SK-N-SH treated with all-trans-retinoic acid at 6 μM for 48 hours (cell line): ENCODE results near the gene TH.

Source experiments
- ATAC-seq: fragments of 200-7000 bp; cut with Tn5 transposase; 3 replicates; pipeline ENCODE4 v1.9.1; 2020; ENCODE audit warnings: mild to moderate bottlenecking, moderate library complexity
- ARNTL ChIP-seq: fragments of 450-650 bp; formaldehyde crosslinking; IDR thresholded peaks from 2 replicates; pipeline ENCODE4 v1.5.0; 2020; ENCODE audit warnings: low read depth, mild to moderate bottlenecking, moderate library complexity, borderline replicate concordance
- CSDC2 ChIP-seq: fragments of 250-450 bp; sonication (Bioruptor Pico); IDR thresholded peaks from 2 replicates; pipeline ENCODE4 v1.5.0; 2020; ENCODE audit warnings: mild to moderate bottlenecking, moderate library complexity
- CSRNP3 ChIP-seq: fragments of 250-450 bp; sonication (Bioruptor Pico); IDR thresholded peaks from 2 replicates; pipeline ENCODE4 v1.5.1; 2021; ENCODE audit warnings: mild to moderate bottlenecking, moderate library complexity
- ESRRG ChIP-seq: fragments of 250-450 bp; sonication (Bioruptor Pico); IDR thresholded peaks from 2 replicates; pipeline ENCODE4 v1.6.1; 2021; ENCODE audit warnings: mild to moderate bottlenecking
- GLIS3 ChIP-seq: fragments of 250-450 bp; sonication (Bioruptor Pico); IDR thresholded peaks from 2 replicates; pipeline ENCODE4 v1.5.0; 2020; ENCODE audit warnings: mild to moderate bottlenecking, moderate library complexity
- ISL1 ChIP-seq: fragments of 250-450 bp; sonication (Bioruptor Pico); IDR thresholded peaks from 2 replicates; pipeline ENCODE4 v2.1.2; 2022; ENCODE audit warnings: mild to moderate bottlenecking, moderate library complexity
- OSR1 ChIP-seq: fragments of 250-450 bp; sonication (Bioruptor Pico); IDR thresholded peaks from 2 replicates; pipeline ENCODE4 v1.8.0; 2022; ENCODE audit warnings: moderate library complexity, mild to moderate bottlenecking, inconsistent platforms
- PATZ1 ChIP-seq: fragments of 250-450 bp; sonication (Bioruptor Pico); IDR thresholded peaks from 2 replicates; pipeline ENCODE4 v1.8.0; 2020; ENCODE audit warnings: mild to moderate bottlenecking, moderate library complexity, borderline replicate concordance
- POU6F1 ChIP-seq: fragments of 250-450 bp; sonication (Bioruptor Pico); IDR thresholded peaks from 2 replicates; pipeline ENCODE4 v1.8.0; 2021; ENCODE audit warnings: low read depth, mild to moderate bottlenecking, moderate library complexity, borderline replicate concordance
- PPARA ChIP-seq: fragments of 250-450 bp; sonication (Bioruptor Pico); IDR thresholded peaks from 2 replicates; pipeline ENCODE4 v1.5.0; 2020; ENCODE audit warnings: mild to moderate bottlenecking, borderline replicate concordance
- RARB ChIP-seq: fragments of 250-450 bp; sonication (Bioruptor Pico); IDR thresholded peaks from 2 replicates; pipeline ENCODE4 v1.8.0; 2021; ENCODE audit warnings: mild to moderate bottlenecking, moderate library complexity
- SNAI2 ChIP-seq: fragments of 250-450 bp; sonication (Bioruptor Pico); IDR thresholded peaks from 2 replicates; pipeline ENCODE4 v1.5.0; 2020; ENCODE audit warnings: mild to moderate bottlenecking, moderate library complexity
- TCF4 ChIP-seq: fragments of 250-450 bp; sonication (Bioruptor Pico); IDR thresholded peaks from 2 replicates; pipeline ENCODE4 v1.8.0; 2021; ENCODE audit warnings: mild to moderate bottlenecking, moderate library complexity, borderline replicate concordance
- TOX ChIP-seq: fragments of 250-450 bp; sonication (Bioruptor Pico); IDR thresholded peaks from 2 replicates; pipeline ENCODE4 v1.8.0; 2021; ENCODE audit warnings: mild to moderate bottlenecking, moderate library complexity, borderline replicate concordance
- TSHZ2 ChIP-seq: fragments of 250-450 bp; sonication (Bioruptor Pico); IDR thresholded peaks from 2 replicates; pipeline ENCODE4 v1.5.0; 2020; ENCODE audit warnings: mild to moderate bottlenecking, moderate library complexity
- ZC3H10 ChIP-seq: fragments of 250-450 bp; sonication (Bioruptor Pico); IDR thresholded peaks from 2 replicates; pipeline ENCODE4 v1.5.1; 2021; ENCODE audit warnings: mild to moderate bottlenecking, moderate library complexity
- ZFP3 ChIP-seq: fragments of 250-450 bp; sonication (Bioruptor Pico); IDR thresholded peaks from 2 replicates; pipeline ENCODE4 v1.5.0; 2020; ENCODE audit warnings: mild to moderate bottlenecking, moderate library complexity
- ZFP30 ChIP-seq: fragments of 450-650 bp; formaldehyde crosslinking; IDR thresholded peaks from 2 replicates; pipeline ENCODE4 v1.5.0; 2022; ENCODE audit warnings: mild to moderate bottlenecking, moderate library complexity
- ZNF565 ChIP-seq: fragments of 450-650 bp; formaldehyde crosslinking; conservative IDR thresholded peaks from 2 replicates; pipeline ENCODE4 v1.5.0; 2020; ENCODE audit warnings: low read depth, mild to moderate bottlenecking, moderate library complexity
- ZNF70 ChIP-seq: fragments of 450-650 bp; formaldehyde crosslinking; IDR thresholded peaks from 2 replicates; pipeline ENCODE4 v1.5.0; 2020; ENCODE audit warnings: mild to moderate bottlenecking, moderate library complexity
- ZNF8 ChIP-seq: fragments of 450-650 bp; formaldehyde crosslinking; IDR thresholded peaks from 2 replicates; pipeline ENCODE4 v1.5.0; 2020; ENCODE audit warnings: mild to moderate bottlenecking, moderate library complexity
- TF ChIP-seq, protein P1 (sequence below): fragments of 250-450 bp; sonication (Bioruptor Pico); IDR thresholded peaks from 2 replicates; pipeline ENCODE4 v1.5.1; 2020; ENCODE audit warnings: low read depth, mild to moderate bottlenecking, moderate library complexity

TH gene

GRCh38 chr11:2166091-2166851, 5.3 kb downstream of the TH start:
- no peak for TF ChIP-seq CSRNP3
- TF ChIP-seq SNAI2 (CRISPR knock-in tag) = no peak
- no peak for TF ChIP-seq TOX (CRISPR knock-in tag)
- no peak for TF ChIP-seq ZNF565 (CRISPR knock-in tag)
- no peak for TF ChIP-seq ARNTL
- TF ChIP-seq TCF4 (CRISPR knock-in tag) = no peak
- TF ChIP-seq GLIS3 (CRISPR knock-in tag) = no peak
- TF ChIP-seq ZC3H10 (CRISPR knock-in tag) = no peak
- TF ChIP-seq RARB (CRISPR knock-in tag) = no peak
- TF ChIP-seq PATZ1 = no peak
- TF ChIP-seq POU6F1 (CRISPR knock-in tag) = no peak
- no peak for TF ChIP-seq ZFP30 (CRISPR knock-in tag)
- no peak for ATAC-seq

DNA sequence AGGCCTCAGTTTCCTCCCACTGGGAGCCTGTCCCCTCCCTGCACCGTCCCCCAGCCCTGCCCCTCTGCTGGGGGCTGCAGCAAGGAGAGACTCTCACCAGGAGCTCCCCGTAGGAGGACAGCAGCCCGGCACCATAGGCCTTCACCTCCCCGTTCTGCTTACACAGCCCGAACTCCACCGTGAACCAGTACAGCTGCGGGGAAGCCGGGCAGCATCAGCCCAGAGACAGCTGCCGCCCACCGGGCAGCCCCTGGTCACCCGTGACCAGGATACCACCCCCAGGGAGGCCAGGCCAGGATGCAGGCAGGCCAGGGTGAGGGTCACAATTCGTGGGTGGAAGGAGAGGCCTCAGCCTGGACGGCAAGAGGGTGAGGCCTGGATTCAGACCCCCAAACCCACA, 6.0 kb downstream of the TH start:
- ATAC-seq = no peak
- TF ChIP-seq ISL1 (CRISPR knock-in tag) (no peak), SNAI2 (CRISPR knock-in tag) (no peak), CSDC2 (CRISPR knock-in tag) (no peak), PPARA (CRISPR knock-in tag) (no peak), ZNF70 (CRISPR knock-in tag) (no peak), PATZ1 (no peak), ESRRG (CRISPR knock-in tag) (no peak), TOX (CRISPR knock-in tag) (no peak), GLIS3 (CRISPR knock-in tag) (no peak), ZC3H10 (CRISPR knock-in tag) (no peak), ZFP30 (CRISPR knock-in tag) (no peak), ZNF565 (CRISPR knock-in tag) (no peak), ZNF8 (no peak)

DNA sequence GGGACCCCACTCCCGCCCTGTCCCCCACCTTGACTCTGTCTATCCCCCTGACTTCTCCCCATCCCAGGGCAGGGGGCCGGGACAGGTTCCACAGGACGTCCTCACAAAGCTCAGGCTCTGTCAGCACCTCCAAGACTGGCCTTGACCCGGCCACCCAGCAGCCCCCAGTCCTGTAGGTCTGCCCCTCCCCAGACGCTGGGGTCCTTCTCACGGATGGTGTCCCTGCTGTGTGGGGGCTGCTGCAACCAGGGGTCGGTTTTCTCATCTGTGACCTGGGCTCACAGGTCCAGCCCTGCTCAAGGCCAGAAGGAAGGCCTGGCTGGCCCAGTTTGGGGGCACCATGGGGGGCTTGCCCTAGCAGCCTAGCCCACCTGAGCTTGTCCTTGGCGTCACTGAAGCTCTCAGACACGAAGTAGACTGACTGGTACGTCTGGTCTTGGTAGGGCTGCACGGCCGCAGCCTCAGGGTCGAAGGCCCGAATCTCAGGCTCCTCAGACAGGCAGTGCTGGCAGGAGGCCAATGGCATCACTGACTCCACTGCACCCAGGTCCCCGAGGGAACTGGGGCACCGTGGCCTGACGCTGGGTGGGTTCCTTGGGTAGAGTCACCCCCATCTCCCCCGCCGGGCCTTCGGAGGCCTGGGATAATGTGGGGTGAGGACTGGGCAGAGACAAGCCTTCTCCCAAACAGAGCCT, 6.6 kb downstream of the TH start:
- no peak for ATAC-seq
- TF ChIP-seq TSHZ2 (CRISPR knock-in tag) = no peak
- TF ChIP-seq ZFP30 (CRISPR knock-in tag) = no peak
- no peak for TF ChIP-seq ZNF565 (CRISPR knock-in tag)
- no peak for TF ChIP-seq RARB (CRISPR knock-in tag)
- TF ChIP-seq TOX (CRISPR knock-in tag) = no peak
- TF ChIP-seq, protein P1, sequence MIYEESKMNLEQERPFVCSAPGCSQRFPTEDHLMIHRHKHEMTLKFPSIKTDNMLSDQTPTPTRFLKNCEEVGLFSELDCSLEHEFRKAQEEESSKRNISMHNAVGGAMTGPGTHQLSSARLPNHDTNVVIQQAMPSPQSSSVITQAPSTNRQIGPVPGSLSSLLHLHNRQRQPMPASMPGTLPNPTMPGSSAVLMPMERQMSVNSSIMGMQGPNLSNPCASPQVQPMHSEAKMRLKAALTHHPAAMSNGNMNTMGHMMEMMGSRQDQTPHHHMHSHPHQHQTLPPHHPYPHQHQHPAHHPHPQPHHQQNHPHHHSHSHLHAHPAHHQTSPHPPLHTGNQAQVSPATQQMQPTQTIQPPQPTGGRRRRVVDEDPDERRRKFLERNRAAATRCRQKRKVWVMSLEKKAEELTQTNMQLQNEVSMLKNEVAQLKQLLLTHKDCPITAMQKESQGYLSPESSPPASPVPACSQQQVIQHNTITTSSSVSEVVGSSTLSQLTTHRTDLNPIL (CRISPR knock-in tag) = no peak
- no peak for TF ChIP-seq ZC3H10 (CRISPR knock-in tag)
- TF ChIP-seq PPARA (CRISPR knock-in tag) = no peak
- TF ChIP-seq ISL1 (CRISPR knock-in tag) = no peak
- TF ChIP-seq GLIS3 (CRISPR knock-in tag) = no peak
- no peak for TF ChIP-seq ZFP3 (CRISPR knock-in tag)
- TF ChIP-seq OSR1 (CRISPR knock-in tag) = no peak
- no peak for TF ChIP-seq PATZ1
- TF ChIP-seq ZNF8 = no peak
